Muscle layer of colon (tissue), 2 donors: ENCODE results near the gene EED.
"Not testable (repeated sequence)": the region's sequence is repeated elsewhere in the genome, so short reads cannot be mapped to it uniquely, and the experiment has no call there.

ENCODE experiments used
- H3K27ac ChIP-seq: one replicate; pipeline ENCODE4 v1.7.0; 2013; ENCODE audit warnings: low read depth, mild to moderate bottlenecking, low read length, moderate library complexity
- H3K27me3 ChIP-seq, 2 donors: one replicate each; pipeline ENCODE4 v1.7.0; 2013; ENCODE audit warnings: low read length in 2 of 2, mild to moderate bottlenecking in 2 of 2; ENCODE audit not compliant: insufficient read depth in 2 of 2, control insufficient read depth in 1 of 2
- H3K36me3 ChIP-seq: one replicate; pipeline ENCODE4 v1.7.0; 2013; ENCODE audit warnings: mild to moderate bottlenecking, low read length; ENCODE audit not compliant: insufficient read depth
- H3K4me1 ChIP-seq: one replicate; pipeline ENCODE4 v1.7.0; 2013; ENCODE audit warnings: mild to moderate bottlenecking, low read length; ENCODE audit not compliant: insufficient read depth
- H3K4me3 ChIP-seq, 2 donors: one replicate each; pipeline ENCODE4 v1.7.0; 2013; ENCODE audit warnings: low read length in 2 of 2, low read depth in 1 of 2, mild to moderate bottlenecking in 1 of 2, moderate library complexity in 1 of 2
- H3K9ac ChIP-seq: one replicate; pipeline ENCODE4 v1.7.0; 2013; ENCODE audit warnings: low read length
- H3K9me3 ChIP-seq: one replicate; pipeline ENCODE4 v1.7.0; 2013; ENCODE audit warnings: mild to moderate bottlenecking, low read length
- donor health status: abdominal sarcoma.
- donor health status: Adenocarcinoma of cecum.

EED gene

GRCh38 chr11:86303257-86303656 is 58.7 kb downstream of the EED start:
- Histone ChIP-seq H3K9me3 (no peaks in the 10 kb centered on the region), H3K9ac (peak overlapping the region; percentile 96), H3K27me3 (no peaks in the 10 kb centered on the region), H3K4me3 (peak overlapping the region; percentile 91 to 98), H3K4me1 (peaks cover 14% of the 10 kb centered on the region), H3K27ac (no peak overlapping the region), H3K36me3 (no peaks in the 10 kb centered on the region)

DNA sequence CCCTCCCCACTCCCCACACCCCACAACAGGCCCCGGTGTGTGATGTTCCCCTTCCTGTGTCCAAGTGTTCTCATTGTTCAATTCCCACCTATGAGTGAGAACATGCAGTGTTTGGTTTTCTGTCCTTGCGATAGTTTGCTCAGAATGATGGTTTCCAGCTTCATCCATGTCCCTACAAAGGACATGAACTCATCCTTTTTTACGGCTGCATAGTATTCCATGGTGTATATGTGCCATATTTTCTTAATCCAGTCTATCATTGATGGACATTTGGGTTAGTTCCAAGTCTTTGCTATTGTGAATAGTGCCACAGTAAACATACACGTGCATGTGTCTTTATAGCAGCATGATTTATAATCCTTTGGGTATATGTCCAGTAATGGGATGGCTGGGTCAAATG is 64.2 kb downstream of the EED start:
- H3K27ac ChIP-seq, H3K9ac ChIP-seq, H3K4me3 ChIP-seq, H3K9me3 ChIP-seq, H3K4me1 ChIP-seq, H3K36me3 ChIP-seq, H3K27me3 ChIP-seq: not testable (repeated sequence)

GRCh38 chr11:86313793-86314192 is 69.2 kb downstream of the EED start:
- Histone ChIP-seq H3K9ac (no peak overlapping the region), H3K36me3 (peaks cover 5% of the 10 kb centered on the region), H3K4me1 (no peaks in the 10 kb centered on the region), H3K4me3 (no peak overlapping the region), H3K27me3 (no peaks in the 10 kb centered on the region), H3K9me3 (no peaks in the 10 kb centered on the region), H3K27ac (no peak overlapping the region)

- Histone ChIP-seq H3K4me3 (no peak overlapping the region), H3K27me3 (no peaks in the 10 kb centered on the region), H3K27ac (no peak overlapping the region), H3K9ac (no peak overlapping the region), H3K4me1 (no peaks in the 10 kb centered on the region), H3K36me3 (peaks cover 5% of the 10 kb centered on the region), H3K9me3 (no peaks in the 10 kb centered on the region)
Measured at GRCh38 chr11:86314636-86315035, 70.1 kb downstream of the EED start.
